SK-N-MC (cell line): ENCODE data around the gene ATXN1.

ENCODE experiments used
- EZH2 ChIP-seq: fragments of 200-600 bp; sonication (generic); IDR thresholded peaks from one replicate; pipeline ENCODE4 v1.6.1; 2017; ENCODE audit warnings: antibody characterized with exemption
- POLR2AphosphoS5 ChIP-seq: IDR thresholded peaks from 2 replicates; pipeline ENCODE4 v1.6.1; 2012; ENCODE audit warnings: mild to moderate bottlenecking, low read depth, low read length, borderline replicate concordance

DNA sequence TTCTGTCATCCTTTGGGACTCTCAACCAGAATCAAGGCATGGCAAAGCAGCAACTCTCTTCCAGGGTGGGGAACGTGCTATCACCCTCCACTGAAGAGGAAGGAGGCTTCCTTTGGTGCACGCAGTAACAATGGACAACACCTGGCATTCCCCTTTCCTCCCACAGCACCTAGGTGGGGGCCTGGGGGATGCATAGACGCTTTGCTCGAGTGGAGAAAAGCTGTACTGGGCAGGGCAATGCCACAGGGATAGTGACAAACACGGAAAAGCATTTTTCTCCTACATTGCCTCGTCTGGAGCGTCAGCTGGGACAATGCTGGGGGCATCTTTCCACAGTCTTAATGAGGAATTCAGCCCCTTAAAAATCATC lies 439.9 kb downstream of the ATXN1 start:
- no peak for TF ChIP-seq EZH2
- no peak for TF ChIP-seq POLR2AphosphoS5
